Measurements from ENCODE around the gene ADH4. TPM values are rescaled to one million over a fixed set of nuclear protein-coding genes. Genes with fewer than 3 reads are reported as not detected.

ADH4 gene
- total RNA-seq, 4 donors from 2014 or later = 1.9 to 6.2 TPM; not detected in 2

DNA sequence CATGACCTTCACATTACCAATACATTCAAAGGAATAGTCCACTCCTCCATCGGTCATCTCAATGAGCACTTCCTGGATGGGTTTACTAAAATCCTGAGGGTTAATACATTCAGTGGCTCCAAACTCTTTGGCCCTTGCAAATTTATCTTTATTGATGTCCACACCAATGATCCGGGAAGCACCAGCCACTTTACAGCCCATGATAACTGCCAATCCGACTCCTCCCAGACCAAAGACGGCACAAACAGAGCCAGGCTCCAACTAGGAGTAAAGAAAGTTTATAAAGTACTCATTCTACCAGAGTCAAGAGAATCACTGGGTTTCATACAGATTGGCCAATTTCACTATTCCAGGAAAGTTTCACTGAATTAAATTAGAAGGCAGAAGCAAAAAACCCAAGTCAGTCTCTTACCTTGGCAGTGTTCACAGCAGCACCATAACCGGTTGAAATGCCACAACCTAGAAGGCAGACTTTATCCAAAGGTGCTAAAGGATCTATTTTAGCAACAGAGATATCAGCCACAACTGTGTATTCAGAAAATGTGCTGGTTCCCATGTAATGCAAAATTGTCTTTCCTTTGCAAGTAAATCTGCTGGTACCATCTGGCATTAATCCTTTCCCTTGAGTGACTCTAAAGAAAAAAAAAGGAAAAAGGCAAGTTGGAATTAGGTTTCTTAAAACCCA is 67.7 kb downstream of the ADH4 start:
- Histone ChIP-seq H3K4me1 (no peaks in the 10 kb centered on the region), H3K36me3 (peaks cover 0 to 100% (median 30%) of the 10 kb centered on the region in 3 donors), H3K27me3 (no peaks in the 10 kb centered on the region), H3K4me3 (no peak overlapping the region), H3K27ac (no peak overlapping the region), H3K9me3 (no peaks in the 10 kb centered on the region)
- no peak for DNase-seq
- 84 to 98% methylated on average over 4 to 5 of the region's 5 CpGs for WGBS, 2 donors
- intact Hi-C loops (cut with DNase I) = no loop called here
- no peak for TF ChIP-seq POLR2A (IDR thresholded peaks at IDR 0.05)
- TF ChIP-seq, protein P1, sequence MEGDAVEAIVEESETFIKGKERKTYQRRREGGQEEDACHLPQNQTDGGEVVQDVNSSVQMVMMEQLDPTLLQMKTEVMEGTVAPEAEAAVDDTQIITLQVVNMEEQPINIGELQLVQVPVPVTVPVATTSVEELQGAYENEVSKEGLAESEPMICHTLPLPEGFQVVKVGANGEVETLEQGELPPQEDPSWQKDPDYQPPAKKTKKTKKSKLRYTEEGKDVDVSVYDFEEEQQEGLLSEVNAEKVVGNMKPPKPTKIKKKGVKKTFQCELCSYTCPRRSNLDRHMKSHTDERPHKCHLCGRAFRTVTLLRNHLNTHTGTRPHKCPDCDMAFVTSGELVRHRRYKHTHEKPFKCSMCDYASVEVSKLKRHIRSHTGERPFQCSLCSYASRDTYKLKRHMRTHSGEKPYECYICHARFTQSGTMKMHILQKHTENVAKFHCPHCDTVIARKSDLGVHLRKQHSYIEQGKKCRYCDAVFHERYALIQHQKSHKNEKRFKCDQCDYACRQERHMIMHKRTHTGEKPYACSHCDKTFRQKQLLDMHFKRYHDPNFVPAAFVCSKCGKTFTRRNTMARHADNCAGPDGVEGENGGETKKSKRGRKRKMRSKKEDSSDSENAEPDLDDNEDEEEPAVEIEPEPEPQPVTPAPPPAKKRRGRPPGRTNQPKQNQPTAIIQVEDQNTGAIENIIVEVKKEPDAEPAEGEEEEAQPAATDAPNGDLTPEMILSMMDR (IDR thresholded peaks at IDR 0.05) = no peak

DNA sequence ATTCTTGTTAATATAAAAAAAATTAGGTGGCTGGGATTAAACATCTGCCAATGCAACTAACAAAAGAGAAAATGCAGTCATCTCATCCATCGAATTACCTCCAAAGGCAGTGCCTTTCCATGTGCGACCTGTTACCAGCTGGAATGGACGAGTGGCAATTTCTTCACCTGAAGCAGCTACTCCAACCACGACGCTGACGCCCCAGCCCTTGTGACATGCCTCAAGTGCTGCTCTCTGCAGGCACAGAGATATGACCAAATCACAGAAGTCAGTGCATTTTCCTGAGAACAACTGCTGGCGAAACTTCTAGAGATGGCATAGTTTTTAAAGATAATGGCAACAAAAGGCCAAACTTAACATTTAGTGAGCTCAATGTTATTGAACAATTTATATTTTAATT is 69.3 kb downstream of the ADH4 start:
- no peak for DNase-seq
- no peaks in the 10 kb centered on the region for H3K27me3 ChIP-seq
- H3K9me3 ChIP-seq = no peaks in the 10 kb centered on the region
- intact Hi-C loops (cut with DNase I) = no loop called here
- H3K4me3 ChIP-seq = no peak overlapping the region
- H3K4me1 ChIP-seq = no peaks in the 10 kb centered on the region
- H3K27ac ChIP-seq = no peak overlapping the region
- peaks cover 0 to 100% (median 17%) of the 10 kb centered on the region in 3 donors for H3K36me3 ChIP-seq
- no peak for TF ChIP-seq POLR2A (IDR thresholded peaks at IDR 0.05)
- TF ChIP-seq, protein P1 (IDR thresholded peaks at IDR 0.05) = no peak
- 90 to 92% methylated on average over 7 of the region's 7 CpGs for WGBS, 2 donors

Other genes with a start within 250 kb of the ADH4 start
- gene EIF4E, start 215.2 kb downstream of the ADH4 start, total RNA-seq = 100 to 1,000 TPM in 3 of 4 donors, 10 to 100 TPM in 1; 86.1 to 149 (median 125) TPM
- 10 to 100 TPM; 48.5 to 81.6 (median 72.1) TPM for gene METAP1, start 148.6 kb downstream of the ADH4 start, total RNA-seq
- 100 to 1,000 TPM in 2 of 4 donors, 10 to 100 TPM in 2; 24.8 to 183 (median 110) TPM for gene ADH5, start 55.5 kb downstream of the ADH4 start, total RNA-seq
- not detected for gene ADH6, start 74.9 kb upstream of the ADH4 start, total RNA-seq
- not detected for gene ADH1A, start 146.7 kb upstream of the ADH4 start, total RNA-seq
- 100 to 1,000 TPM in 2 of 4 donors, 10 to 100 TPM in 2; 12.9 to 468 (median 181) TPM for gene ADH1B, start 177.1 kb upstream of the ADH4 start, total RNA-seq
- gene ADH1C, start 208.4 kb upstream of the ADH4 start, total RNA-seq = 10 to 100 TPM in 2 of 4 donors, 1 to 10 TPM in 1, under 1 TPM in 1; 0.75 to 12.6 (median 8.4) TPM

All from esophagus squamous epithelium (tissue), 5 donors.